Measurements from ENCODE around the gene REXO4.
"Not testable (repeated sequence)": the region's sequence is repeated elsewhere in the genome, so short reads cannot be mapped to it uniquely, and the experiment has no call there.

REXO4 gene

DNA sequence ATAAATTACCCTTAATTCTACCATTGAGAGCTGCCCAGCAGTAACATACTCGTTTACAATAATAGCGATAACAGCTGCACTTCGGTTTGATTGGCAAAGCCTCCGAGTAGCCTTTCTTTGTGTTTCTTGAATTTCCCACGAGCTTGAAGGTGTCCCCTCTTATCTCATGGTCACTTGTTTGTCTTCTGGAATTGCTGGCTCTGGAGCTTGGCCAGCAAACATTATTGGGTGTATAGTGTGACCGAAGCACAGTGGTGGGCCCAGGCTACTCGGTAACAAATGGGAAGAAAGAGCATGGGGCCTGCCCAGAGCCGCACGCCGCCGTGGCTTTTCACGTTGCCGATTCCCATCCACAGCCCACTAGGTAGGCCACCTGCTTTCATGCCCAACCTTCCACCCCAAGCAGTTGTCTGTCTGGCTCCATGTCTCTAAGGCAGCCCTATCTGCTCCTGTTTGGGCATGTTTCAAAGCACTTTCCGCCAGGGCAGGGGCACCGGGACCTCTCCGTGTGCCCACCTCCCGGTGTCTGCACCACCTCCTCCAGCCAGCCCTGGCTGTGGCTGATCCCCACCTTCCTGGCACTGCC is 33.0 kb downstream of the REXO4 start:
- Histone ChIP-seq H3K4me2 (no peak overlapping the region), H3K27ac (no peak overlapping the region), H3K4me3 (no peak overlapping the region), H3K4me1 (no peaks in the 10 kb centered on the region), H3K9ac (no peak overlapping the region), H3K36me3 (no peaks in the 10 kb centered on the region), H3K9me3 (replicated peaks in 1 of 11) (no peaks in the 10 kb centered on the region), H3K27me3 (no peaks in the 10 kb centered on the region), H4K20me1 (no peaks in the 10 kb centered on the region)
- no peak for TF ChIP-seq Cebpa-rat (IDR thresholded peaks at IDR 0.05)

DNA sequence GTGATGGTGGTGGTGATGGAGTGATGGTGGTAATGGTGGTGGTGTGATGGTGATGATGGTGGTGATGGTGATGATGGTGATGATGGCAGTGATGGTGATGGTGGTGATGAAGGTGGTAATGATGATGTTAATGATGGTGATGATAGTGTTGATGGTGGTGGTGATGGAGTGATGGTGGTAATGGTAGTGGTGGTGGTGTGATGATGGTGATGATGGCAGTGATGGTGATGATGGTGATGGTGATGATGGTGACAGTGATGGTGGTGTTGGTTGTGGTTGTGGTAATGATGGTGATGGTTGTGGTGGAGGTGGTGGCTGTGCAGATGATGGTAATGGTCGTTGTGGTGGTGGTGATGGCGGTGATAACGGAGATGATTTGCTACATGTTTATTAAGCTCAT is 34.4 kb downstream of the REXO4 start:
- Histone ChIP-seq H3K4me2 (no peak overlapping the region), H3K36me3 (no peaks in the 10 kb centered on the region), H3K4me1 (no peaks in the 10 kb centered on the region), H3K27me3 (no peaks in the 10 kb centered on the region), H3K27ac (no peak overlapping the region), H3K9ac (no peak overlapping the region), H4K20me1 (no peaks in the 10 kb centered on the region), H3K4me3 (no peak overlapping the region), H3K9me3 (replicated peaks in 1 of 11) (peaks cover 0 to 2% (median under 1%) of the 10 kb centered on the region in 11 experiments; a peak in 7 of 22 replicates)
- TF ChIP-seq Cebpa-rat (IDR thresholded peaks at IDR 0.05) = no peak

DNA sequence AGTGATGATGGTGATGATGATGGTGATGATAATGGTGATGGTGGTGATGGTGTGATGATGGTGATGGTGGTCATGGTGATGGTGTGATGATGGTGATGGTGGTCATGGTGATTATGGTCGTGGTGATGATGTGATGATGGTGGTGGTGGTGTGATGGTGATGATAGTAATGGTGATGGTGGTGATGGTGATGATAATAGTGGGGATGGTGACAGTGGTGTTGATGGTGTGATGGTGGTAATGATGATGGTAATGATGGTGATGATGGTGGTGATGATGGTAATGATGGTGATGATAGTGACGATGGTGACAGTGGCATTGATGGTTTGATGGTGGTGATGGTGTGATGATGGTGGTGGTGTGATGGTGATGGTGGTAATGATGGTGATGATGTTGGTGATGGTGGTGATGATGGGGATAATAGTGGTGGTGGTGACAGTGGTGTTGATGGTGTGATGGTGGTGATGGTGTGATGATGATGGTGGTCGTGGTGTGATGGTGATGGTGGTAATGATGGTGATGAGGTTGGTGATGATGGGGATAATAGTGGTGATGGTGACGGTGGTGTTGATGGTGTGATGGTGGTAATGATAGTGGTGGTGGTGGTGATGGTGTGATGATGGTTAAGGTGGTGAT is 35.2 kb downstream of the REXO4 start:
- TF ChIP-seq Cebpa-rat (IDR thresholded peaks at IDR 0.05) = no peak
- Histone ChIP-seq H3K27me3 (no peaks in the 10 kb centered on the region), H3K4me1 (no peaks in the 10 kb centered on the region), H3K36me3 (no peaks in the 10 kb centered on the region), H4K20me1 (no peaks in the 10 kb centered on the region), H3K4me3 (no peak overlapping the region), H3K4me2 (no peak overlapping the region), H3K9ac (no peak overlapping the region), H3K9me3 (replicated peaks in 1 of 11) (peaks cover 0 to 11% (median 8%) of the 10 kb centered on the region in 11 experiments; a peak in 15 of 22 replicates), H3K27ac (no peak overlapping the region)

DNA sequence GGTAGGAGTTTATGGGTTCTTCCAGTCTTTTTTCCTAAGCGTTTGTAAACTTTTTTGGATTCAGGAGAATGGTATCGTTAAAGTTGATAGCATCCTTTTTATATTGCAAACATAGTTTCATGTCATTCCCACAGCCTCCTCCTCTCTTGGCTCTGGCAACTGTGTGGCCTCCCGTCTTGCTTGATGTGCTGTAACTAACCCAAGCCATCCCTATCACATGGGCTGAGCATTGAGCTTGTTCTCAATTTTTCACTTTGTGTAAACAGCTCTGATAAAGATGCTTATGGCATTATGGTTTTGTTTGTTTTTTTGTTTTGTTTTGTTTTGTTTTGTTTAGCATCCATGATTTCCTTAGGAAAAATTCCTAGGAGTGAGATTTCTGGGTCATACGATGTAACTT is 37.1 kb downstream of the REXO4 start:
- no peak for TF ChIP-seq Cebpa-rat (IDR thresholded peaks at IDR 0.05)

DNA sequence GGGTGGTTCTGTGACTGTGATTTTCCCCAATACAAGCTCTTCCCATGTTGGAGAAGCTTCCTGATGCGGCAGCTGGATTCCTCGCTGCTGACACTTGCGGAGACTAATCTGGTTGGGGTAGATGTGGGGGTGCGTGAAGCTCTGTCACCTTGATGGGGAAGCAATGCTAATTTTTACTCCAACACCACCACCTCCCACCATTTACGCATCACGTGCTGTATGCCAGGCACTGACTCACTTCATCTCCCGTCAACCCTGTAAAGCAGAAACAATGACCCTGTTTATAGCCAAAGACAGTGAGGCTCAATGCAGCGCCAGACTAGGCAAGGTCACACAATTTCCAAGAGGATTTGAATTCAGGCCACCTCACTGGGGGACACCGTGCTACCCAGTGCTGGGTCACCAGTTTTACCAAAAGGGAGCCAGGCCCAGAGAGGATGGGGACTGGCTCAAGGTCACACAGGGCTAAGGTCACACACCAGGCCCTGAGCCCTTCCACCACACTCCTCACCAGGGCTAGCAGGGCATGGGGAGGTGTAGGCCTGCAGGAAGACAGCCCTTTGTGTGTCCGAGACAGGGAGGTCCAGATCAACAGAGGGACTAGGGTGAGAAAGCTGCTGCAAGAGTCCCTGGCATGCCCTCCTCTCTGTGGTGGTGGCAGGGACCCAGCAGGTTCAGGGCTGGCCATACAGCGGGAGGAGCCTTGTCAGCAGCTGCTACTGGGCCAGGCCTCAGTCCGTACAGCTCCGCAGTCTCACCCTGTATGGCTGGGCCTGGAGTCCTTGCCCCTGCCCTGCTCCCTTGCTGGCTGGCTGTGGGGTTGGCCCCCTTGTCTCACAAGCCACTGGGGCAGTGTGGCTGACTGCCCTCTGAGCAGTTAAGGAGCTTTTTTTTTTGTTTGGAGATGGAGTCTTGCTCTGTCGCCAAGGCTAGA is 38.4 kb downstream of the REXO4 start:
- H3K4me3 ChIP-seq = no peak overlapping the region
- H3K9ac ChIP-seq = no peak overlapping the region
- peaks cover 0 to 14% (median 9%) of the 10 kb centered on the region in 11 experiments; a peak in 15 of 22 replicates for H3K9me3 ChIP-seq (replicated peaks in 1 of 11)
- no peak for TF ChIP-seq Cebpa-rat (IDR thresholded peaks at IDR 0.05)
- H3K27me3 ChIP-seq = no peaks in the 10 kb centered on the region
- H3K4me1 ChIP-seq = peaks cover under 1 to 13% (median 10%) of the 10 kb centered on the region in 10 experiments; a peak in 19 of 20 replicates
- H4K20me1 ChIP-seq = peaks cover under 1 to 14% (median 11%) of the 10 kb centered on the region in 11 experiments; a peak in 18 of 22 replicates
- H3K27ac ChIP-seq = no peak overlapping the region
- no peaks in the 10 kb centered on the region for H3K36me3 ChIP-seq
- H3K4me2 ChIP-seq = no peak overlapping the region

More for the DNA sequence above, 37.1 kb downstream of the REXO4 start:
- Histone ChIP-seq H3K27ac (no peak overlapping the region), H3K36me3 (no peaks in the 10 kb centered on the region), H3K4me3 (no peak overlapping the region), H3K4me2 (no peak overlapping the region), H3K9me3 (replicated peaks in 1 of 11) (peaks cover 0 to 14% (median 9%) of the 10 kb centered on the region in 11 experiments; a peak in 15 of 22 replicates), H3K9ac (no peak overlapping the region), H4K20me1 (peaks cover 0 to 1% (median 0%) of the 10 kb centered on the region in 11 experiments; a peak in 5 of 22 replicates), H3K27me3 (no peaks in the 10 kb centered on the region), H3K4me1 (peaks cover 0 to 9% (median 7%) of the 10 kb centered on the region in 10 experiments; a peak in 16 of 20 replicates)

DNA sequence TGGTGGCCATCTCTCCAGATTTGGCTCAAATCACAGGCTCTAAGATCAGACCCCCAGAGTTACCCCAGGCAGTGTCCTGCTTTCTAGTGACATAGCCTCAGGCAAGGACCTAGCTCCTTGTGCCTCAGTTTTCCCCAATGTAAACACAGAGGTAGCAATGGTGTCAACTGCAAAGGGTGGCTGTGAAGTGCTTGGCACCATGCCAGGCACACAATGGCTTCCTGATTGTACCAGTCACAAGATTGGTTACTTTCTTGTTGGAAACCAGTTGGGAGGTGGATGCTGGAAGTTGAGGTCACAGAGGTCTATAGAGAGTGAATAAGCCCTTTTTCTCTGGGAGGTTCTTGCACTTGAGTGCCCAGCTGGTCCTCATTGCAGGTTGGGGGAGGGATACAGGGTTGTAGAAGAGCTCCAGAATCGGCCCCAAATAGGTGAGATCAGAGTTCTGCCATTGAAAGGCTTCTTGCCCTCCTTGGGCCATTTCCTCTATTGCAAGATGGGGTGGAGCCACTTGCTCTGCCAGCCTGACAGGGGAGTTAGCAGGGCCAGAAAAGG is 39.3 kb downstream of the REXO4 start:
- Histone ChIP-seq H3K27ac (no peak overlapping the region), H3K4me2 (no peak overlapping the region), H3K9me3 (replicated peaks in 1 of 11) (peaks cover 0 to 14% (median 9%) of the 10 kb centered on the region in 11 experiments; a peak in 15 of 22 replicates), H3K4me3 (no peak overlapping the region), H3K27me3 (no peaks in the 10 kb centered on the region), H3K4me1 (peaks cover 10 to 22% (median 19%) of the 10 kb centered on the region in 10 experiments), H4K20me1 (peaks cover 10 to 24% (median 21%) of the 10 kb centered on the region in 11 experiments; a peak in 20 of 22 replicates), H3K36me3 (peaks cover 3 to 8% (median 5%) of the 10 kb centered on the region in 11 experiments; a peak in 21 of 22 replicates), H3K9ac (no peak overlapping the region)
- TF ChIP-seq Cebpa-rat (IDR thresholded peaks at IDR 0.05) = no peak

DNA sequence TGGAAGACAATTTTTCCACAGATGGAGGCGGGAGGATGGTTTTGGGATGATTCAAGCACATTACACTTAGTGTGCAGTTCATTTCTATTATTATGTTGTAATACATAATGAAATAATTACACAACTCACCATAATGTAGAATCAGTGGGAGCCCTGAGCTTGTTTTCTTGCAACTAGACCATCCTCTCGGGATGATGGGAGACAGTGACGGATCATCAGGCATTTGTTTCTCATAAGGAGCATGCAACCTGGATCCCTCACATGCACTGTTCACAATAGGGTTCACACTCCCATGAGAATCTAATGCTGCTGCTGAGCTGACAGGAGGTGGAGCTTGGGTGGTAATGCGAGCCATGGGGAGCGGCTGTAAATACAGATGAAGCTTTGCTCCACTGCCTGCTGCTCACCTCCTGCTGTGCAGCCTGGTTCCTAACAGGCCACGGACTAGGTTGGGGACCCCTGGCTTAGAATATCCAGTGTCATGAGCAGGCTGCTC is 40.0 kb downstream of the REXO4 start:
- H3K36me3 ChIP-seq = peaks cover 10 to 15% (median 12%) of the 10 kb centered on the region in 11 experiments
- H3K27ac ChIP-seq = no peak overlapping the region
- TF ChIP-seq Cebpa-rat (IDR thresholded peaks at IDR 0.05) = no peak; a peak in 1 of 22 replicates
- peaks cover 17 to 31% (median 28%) of the 10 kb centered on the region in 11 experiments for H4K20me1 ChIP-seq
- H3K4me1 ChIP-seq = peaks cover 17 to 30% (median 26%) of the 10 kb centered on the region in 10 experiments
- H3K9ac ChIP-seq = no peak overlapping the region
- no peaks in the 10 kb centered on the region for H3K27me3 ChIP-seq
- no peak overlapping the region for H3K4me3 ChIP-seq
- H3K4me2 ChIP-seq = no peak overlapping the region
- peaks cover 0 to 14% (median 9%) of the 10 kb centered on the region in 11 experiments; a peak in 15 of 22 replicates for H3K9me3 ChIP-seq (replicated peaks in 1 of 11)

DNA sequence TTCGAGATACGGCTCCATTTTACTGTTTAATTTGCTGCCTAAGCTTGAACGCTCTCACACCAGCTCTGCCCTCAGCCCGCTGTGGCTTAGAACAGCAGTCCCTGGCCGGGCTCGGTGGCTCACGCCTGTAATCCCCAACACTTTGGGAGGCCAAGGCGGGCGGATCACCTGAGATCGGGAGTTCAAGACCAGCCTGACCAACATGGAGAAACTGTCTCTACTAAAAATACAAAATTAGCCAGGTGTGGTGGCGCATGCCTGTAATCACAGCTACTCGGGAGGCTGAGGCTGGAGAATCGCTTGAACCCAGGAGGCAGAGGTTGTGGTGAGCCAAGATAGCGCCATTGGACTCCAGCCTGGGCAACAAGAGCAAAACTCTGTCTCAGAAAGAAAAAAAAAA is 40.5 kb downstream of the REXO4 start:
- H3K9ac ChIP-seq = peak overlapping the region in 2 of 11 experiments; percentile 97 to 99; a peak in 2 of 22 replicates
- H4K20me1 ChIP-seq = peaks cover 22 to 36% (median 33%) of the 10 kb centered on the region in 11 experiments
- H3K27ac ChIP-seq, H3K27me3 ChIP-seq: not testable (repeated sequence)
- peak overlapping the region in 10 of 11 experiments; percentile 89 to 100 (median 98); a peak in 13 of 22 replicates for H3K4me2 ChIP-seq
- peaks cover 22 to 34% (median 31%) of the 10 kb centered on the region in 10 experiments for H3K4me1 ChIP-seq
- H3K9me3 ChIP-seq (replicated peaks in 1 of 11) = peaks cover 0 to 14% (median 9%) of the 10 kb centered on the region in 11 experiments; a peak in 15 of 22 replicates
- 0 out of 20 replicates have a peak overlapping the region, but pooled peaks of 2 of the 10 experiments have one; percentile 92 to 94 for H3K4me3 ChIP-seq
- peaks cover 15 to 20% (median 17%) of the 10 kb centered on the region in 11 experiments for H3K36me3 ChIP-seq
